LoVo (cell line): ENCODE measurements around the gene TMUB1.

Experiments used
- DNase-seq: peaks from one replicate; pipeline ENCODE4 v3.0.0-alpha.2; 2016; ENCODE audit warnings: low spot score

Gene TMUB1

DNA sequence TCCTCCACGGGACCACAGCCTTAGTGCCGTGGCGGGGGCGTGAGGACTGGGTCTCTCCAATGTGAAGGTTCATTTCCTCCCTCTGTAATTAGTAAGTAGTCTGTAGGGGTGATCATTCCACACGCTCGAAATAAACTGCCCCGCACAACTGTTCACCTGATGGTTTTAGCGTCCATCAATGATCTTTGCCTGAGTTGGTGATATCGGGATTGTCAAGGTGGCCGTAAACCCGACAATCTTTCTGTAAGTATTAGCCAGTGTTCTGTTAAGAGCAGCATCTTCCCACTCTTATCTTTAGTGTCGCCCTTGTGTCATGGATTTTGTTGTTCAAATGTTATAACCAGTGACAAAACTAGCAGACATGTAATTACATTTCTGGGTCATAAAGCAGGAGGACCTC, 20.7 kb upstream of the TMUB1 start:
- DNase-seq, result no peak

DNA sequence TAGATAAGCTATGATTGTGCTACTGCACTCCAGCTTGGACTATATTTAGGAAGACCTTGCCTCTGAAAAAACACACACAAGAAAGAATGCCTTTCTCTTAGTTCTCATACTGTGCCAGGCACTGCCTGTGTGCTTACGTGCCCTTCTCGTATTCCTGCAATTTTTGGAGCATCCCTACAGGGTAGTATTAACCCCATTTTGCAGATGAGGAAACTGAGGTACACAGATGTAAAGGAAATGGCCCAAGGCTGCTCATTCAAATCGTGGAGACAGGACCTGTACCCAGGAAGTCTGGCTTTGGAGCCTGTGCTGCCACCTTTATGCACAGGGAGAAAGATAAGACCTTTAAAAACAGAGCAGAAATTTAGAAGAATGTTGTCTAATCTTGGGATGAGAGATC, 19.7 kb upstream of the TMUB1 start:
- DNase-seq, result no peak

DNA sequence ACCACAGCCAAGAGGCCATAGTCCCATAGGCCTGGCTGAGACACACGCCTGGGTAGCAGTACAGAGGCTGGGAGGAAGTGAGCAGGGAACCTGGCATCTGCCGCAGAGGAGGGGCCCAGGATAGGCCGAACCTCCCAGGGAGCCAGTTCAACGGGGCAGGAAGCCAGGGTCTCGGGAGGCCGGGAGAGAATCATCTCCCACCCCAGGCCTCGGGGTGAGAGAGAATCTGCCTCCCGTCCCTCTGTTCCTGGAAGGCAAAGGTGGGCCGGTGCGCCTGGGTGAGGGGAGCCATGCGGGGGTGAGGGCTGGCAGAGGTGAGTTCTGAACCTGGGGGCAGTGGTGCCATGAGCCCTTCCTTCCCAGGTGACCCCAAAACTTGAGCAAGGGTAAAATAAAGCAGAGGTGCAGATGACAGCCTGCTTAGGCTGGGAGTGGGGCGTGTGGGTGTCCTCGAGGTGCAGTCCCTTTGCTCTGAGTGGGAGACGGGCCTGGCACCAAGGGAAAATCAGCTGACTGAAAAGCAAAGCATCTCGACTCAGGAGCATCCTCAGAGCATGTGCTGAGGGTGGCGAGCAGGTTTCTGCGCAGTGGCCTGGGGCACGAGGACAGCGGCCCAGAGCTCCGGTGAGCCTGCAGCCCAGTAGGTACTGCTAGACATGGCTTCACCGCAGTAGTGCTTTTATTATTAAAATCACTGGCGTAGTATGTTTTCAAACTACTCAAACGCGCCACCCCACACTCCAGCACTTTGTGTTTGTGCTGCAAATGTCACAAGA, 18.5 kb upstream of the TMUB1 start:
- no peak for DNase-seq

DNA sequence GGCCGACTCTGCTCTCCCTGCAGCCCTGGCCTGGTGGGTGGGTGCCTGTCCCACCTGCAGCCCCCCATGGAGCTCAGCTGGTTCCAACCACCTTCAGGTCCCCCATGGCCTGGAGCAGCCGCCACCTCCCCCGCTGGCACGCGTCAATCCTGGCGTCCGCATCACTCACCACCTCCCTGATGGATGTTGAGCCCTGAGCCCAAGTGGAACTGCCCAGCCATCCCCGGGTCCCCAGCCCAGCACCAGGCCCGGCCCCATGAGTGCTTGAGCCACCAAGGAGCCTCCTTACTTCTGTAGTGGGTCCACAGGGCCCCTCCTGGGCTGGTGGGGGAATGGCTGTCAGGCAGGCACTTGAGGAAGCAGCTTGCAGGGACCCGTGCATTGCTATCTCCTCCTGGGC, 17.6 kb upstream of the TMUB1 start:
- no peak for DNase-seq

DNA sequence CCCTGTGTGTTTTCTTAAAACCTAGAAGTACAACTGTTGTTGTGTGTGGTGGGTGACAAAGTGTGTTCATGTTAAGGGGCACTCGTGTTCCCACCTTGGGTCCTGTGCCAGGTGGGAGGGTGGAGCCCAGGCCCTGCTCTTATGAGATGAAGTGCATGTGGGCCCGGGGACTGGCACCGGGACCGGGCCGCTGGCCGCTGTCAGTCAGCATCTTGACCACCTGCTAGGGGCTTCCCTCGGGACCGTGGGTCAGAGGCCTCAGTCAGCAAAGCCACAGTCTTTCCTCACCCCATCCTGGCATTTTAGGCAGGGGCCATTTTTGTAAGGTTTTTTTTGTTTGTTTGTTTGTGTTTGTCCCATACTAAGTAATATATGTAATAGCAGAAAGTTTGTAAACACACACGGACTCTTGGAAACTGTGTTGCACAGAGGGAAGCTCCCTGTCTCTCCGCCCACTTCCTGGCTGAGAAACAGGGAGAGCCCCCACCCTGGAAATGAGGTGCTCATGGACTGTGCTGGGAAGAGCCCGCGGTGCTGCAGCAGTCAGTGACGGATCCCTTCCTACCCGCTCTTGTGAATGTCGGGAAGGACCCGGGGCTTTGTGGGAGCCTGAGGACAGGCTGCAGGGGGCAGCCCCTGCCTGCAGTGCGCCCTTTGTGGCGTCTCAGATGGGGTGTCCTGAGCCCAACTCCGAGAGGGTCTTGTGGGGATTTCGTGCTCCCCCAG, 16.4 kb upstream of the TMUB1 start:
- DNase-seq, result no peak

DNA sequence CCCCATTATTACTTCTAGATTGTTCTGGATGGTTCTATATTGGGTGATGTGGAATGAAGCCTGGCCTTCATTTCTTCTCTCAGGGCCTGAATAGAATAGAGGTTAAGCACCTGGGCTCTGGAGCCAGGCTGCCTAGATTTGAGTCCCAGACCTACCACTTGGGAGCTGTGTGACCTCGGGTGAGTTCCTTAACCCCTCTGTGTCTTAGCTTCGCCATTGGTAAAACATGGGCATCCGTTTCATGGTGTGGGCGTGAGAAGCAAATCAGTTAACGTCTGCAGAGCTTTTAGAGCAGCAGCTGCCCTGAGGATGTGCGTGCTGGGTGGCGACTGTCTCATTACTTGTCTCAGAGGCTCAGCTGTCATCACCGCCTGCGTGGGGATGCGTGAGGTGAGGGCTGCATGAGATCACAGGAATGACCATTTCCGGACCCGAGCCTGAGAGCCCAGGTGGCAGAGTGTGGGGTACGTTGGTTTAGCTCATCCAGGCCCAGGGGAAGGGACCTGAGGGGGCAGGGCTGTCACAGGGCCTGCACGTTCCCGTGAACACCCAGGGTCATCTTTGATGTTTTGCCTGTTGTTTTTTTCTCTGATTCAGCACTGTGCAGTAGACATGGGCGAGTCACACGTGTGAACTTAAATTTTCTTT, 12.7 kb upstream of the TMUB1 start:
- DNase-seq, result no peak

DNA sequence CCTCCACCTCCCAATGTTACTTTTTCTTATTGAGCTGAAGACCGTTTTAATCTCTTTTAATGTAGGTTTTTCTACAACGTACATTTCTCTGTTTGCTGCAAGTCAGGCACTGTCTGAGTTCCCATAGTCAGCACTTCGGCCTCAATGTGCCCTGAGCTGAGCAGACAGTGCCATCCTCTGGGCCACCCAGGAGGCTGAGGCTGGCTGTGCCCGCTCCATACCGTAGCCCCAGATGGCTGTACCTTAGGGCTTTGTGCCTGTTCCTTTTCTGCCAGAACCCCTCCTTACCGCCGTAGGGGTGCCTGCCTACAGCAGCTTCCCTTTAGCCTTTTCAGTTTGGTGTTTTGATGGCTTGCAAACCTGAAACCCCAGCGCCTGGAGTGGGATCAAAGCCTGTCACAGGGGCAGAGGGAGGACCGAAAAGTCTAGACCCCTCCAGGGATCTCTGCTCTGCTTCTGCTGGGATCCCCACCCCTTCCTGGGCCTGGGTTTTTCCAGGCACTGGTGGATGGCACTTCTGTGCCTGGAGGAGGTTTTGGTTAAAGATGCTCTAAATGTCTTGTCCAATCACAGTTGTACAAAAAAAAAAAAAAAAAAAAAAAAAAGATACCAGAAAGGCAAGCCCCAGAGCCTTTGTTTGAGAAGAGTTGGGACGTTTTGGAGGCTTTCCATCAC, 12.0 kb upstream of the TMUB1 start:
- no peak for DNase-seq

DNA sequence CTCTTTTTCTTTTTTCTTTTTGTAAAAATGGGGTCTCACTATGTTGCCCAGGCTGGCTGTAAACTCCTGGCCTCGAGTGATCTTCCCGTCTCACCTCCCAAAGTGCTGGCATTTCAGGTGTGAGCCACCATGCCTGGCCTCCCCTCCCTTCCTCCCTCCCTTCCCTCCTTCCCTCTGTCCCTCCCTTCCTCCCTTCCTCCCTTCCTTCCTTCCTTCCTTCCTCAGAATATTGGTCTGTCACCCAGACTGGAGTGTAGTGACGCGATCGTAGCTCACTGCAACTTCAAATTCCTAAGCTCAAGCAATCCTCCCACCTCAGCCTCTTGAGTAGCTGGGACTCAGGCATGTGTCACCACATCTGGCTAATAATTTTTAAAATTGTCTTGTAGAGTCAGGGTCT, 11.4 kb upstream of the TMUB1 start:
- DNase-seq, result no peak

DNA sequence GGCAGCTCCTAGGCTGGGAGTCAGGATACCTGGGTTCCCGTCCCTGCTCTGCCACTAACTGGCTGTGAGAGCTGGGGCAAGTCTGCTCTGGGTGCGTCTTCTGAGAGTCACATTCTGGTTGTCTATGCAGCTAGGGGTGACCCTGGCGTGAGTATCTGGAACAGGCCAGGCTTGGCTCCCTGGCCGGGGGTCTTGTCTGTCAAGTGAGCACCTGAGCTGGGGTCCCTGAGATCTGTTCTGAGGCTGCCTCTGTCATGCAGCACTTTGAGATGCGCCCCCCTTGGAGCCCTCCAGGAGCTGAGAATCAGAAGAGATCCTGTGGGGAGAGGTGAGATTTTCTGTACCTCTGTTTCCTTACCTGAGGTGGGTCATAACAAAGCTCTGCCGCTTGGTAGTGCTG, 10.5 kb upstream of the TMUB1 start:
- DNase-seq, result no peak

DNA sequence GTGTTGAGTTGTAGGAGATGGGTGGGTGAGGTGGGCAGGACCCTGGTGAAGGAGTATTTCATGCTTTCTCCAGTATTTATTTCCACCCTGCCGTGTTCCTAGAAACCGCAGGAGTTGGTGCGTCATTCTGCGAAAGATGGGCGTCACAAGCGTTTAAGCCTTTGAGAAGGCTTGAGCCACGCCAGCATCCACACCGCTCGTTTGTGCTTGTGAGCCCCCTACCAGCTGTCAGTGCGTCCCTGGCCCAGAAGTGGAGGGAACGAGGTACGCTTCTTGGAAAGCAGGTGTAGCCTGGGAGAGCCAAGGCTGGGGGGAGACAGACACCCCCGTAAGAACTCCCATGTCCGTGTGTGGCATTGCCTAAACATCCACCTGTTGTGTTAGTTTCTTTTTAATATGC, 8.7 kb upstream of the TMUB1 start:
- DNase-seq, result no peak

DNA sequence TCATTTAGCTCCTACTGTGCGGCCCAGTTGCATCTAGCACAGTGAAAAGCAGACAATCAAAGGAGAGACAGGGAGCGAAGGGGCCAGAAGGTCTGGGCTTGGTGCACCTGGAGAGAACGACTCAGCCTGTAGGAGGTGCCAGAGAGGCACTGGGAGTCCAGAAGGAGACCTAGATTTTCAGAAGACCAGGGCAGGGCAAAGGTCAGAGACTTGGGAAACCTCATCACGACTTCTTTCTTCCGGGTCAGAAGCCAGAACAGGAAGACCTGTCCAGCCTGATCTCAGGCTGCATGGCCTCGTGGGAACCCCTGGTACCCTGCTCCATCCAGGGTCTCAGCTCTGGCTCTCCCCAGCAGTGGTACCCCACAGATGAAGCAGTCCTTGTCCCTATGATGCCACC, 8.1 kb upstream of the TMUB1 start:
- no peak for DNase-seq

DNA sequence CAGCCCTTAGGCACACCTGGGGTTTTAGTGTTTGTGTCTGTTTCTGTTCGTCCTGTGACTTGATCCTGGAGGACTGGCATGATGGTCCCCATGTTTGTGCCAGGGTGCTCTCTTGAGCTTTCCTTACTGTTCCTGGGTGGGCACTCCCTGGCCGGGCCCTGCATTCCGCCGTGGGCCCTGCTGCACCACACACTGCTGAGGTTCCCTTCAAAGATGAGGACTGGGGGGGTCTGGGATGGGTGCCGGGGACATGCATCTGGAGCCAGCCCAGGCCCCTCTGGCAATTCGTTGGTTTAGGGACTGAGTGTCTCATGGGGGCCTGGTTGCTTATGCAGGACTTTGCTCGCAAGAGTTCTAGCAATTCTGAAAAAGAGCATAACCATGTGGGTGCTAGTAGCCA, 7.7 kb upstream of the TMUB1 start:
- no peak for DNase-seq

DNA sequence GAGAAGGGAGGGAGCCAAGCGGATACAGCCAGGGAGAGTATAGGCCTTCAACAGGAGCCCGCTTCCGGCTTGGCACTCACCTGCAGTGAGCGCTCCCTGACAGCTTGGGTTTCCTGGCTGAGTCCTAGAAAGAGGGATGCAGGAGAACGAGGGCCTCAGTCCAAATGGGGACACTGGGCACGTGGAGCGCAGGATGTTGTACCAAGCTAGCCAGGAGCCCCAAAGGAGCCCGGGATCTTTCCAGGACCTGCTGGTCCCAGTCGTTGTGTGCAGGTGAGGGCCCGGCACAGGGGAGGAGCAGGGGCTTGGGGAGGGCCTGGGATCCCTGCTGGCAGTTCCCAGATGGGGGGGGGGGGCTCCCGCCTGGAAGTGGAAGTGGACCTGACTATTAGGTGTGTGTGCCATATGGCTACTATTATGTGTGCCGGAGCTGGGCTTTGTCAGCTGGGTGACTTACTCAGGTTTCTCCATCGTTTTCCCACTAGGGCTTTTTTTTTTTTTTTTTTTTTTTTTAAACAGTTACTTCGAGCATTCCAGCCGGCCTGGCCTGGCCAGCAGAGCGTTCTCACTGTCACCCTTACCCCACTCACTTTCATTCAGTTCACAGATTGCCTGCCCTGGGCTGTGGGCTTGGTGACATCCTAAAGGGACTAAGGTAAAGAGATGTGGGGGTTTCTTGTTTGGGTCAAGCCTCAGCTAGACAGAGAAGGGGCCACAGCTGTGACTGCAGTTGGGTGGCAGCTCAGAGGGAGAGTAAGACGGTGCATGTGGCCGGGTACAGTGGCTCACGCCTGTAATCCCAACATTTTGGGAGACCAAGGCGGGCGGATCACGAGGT, 6.8 kb upstream of the TMUB1 start:
- no peak for DNase-seq

DNA sequence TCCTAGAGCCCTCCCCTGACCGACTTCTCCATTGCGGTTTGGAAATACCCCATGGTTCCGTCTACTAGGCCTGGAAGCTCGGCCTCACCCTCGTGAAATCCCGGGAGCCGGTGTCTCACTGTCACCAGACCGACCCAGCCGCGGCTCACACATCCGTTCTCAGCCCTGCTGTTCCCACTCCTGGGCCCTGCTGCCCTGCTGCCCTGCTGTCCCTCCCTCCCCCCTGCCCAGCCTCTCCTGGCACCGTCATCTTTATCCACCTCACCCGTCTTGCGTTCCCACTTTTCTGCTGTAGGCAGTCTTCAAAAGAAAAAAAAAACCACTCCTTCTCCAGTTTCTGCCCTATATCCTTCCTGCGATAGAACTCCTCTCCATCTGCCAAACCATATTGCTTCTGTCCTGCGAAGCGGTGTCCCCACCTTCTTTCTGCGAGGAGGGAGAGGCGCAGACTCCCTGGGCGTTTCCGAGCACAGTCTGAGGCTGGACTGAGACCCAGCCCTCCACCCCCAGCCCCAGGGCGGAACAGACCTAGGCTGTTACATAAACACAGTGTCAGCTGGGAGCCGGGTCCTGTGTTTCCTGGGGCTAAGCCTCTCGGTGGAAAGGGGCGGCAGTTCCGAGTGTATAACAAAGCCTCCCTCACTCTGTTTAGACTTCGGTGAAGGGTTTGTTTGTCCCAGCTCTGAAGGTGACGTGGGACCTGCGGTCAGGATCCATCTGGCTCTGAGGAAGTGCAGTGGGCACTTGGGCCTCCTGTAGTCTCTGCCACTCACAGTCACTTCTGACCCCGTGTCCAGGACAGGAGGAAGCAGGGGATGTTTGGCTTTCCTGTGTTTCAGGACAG, 5.8 kb upstream of the TMUB1 start:
- DNase-seq, result no peak

DNA sequence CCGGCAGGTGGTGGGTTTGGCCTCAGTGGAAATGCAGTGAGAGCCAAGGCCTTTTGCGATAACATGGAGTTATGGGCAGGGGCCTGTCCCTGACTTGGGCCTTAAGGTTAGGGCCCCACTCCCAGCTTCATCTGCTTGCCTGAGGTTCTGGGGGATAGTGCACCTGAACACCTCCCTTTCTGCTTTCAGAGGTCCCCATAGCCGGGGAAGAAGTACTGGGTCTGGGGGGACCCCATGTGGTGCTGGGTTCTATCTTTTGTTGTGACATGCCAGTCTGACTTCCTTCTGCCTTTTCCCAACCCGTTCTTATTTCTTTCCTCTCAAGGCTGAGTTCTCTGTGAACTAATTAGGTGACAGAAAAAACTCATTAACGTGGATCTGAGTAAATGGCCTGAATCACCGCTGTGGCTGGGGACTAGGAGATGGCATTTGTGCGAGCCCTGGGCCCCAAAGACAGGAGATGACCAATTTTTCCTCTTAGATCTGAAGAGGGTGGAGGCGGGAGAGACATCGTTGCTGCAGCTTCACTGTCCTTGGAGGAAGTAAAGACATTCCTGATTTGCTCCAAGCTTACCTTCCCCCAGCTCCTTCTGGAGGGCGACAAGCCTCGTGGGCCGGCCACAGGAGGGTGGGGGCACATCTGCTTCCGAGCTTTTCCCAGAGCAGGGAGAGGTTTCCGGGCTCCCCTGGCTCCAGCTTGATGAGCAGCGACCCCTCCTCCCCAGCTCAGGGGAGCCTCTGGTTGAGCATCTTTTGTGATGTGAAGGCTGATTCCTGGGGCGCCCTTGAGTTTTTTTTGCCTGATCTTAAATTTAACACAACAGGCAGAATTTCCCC, 4.9 kb upstream of the TMUB1 start:
- DNase-seq, result no peak

DNA sequence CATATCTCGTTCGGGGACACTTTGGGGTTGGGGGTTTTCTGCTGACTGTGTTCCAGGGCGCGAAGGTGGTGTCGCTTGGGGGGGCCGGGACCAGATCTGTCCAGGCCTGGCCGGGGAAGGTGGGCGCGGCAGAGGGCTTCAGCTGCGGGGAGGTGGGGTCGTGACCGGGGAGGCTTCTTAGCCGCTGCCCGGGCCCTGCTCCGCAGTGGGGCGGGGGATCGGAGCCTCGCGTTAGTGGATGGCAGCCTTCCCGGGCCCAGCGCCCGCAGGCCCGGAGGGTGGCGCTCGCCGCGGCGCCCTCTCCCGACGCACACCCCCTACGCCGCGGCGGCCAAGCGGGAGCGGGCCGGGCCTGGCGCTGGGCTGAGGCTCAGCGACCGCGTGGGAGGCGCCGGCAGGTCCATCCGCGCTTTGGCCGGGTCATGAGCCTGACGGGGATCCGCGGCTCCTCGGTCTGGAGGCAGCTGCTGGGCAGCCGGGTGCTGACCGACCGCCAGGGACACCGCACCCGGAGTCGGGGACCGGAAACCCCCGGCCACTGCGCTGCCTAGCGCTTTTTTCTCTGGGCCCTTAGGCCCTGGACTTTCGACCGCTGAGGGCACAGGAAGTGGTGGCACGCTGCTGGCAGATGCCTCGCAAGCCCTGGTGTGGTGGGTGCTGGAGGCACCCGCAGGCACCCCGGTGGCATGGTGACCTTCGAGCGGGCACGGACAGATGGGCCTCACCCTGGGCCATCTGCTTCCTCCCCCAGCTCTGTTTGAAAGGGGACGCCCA, 4.1 kb upstream of the TMUB1 start:
- DNase-seq, result peak; percentile 57

DNA sequence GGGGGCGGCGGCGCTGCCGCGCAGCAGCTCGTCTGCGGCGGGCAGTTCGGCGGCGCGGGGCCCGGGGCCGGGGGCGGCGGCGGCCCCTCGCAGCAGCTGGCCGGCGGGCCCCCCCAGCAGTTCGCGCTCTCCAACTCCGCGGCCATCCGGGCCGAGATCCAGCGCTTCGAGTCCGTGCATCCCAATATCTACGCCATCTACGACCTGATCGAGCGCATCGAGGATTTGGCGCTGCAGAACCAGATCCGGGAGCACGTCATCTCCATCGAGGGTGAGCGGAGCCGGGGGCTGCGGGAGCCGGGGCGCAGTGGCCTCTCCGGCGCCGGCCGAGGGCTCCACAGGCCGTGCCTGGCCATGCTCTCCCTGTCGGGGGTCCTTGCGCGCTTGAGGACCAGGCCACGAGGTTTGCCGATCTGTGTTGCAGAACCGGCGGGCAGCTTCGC, 3.5 kb upstream of the TMUB1 start:
- DNase-seq, result no peak

DNA sequence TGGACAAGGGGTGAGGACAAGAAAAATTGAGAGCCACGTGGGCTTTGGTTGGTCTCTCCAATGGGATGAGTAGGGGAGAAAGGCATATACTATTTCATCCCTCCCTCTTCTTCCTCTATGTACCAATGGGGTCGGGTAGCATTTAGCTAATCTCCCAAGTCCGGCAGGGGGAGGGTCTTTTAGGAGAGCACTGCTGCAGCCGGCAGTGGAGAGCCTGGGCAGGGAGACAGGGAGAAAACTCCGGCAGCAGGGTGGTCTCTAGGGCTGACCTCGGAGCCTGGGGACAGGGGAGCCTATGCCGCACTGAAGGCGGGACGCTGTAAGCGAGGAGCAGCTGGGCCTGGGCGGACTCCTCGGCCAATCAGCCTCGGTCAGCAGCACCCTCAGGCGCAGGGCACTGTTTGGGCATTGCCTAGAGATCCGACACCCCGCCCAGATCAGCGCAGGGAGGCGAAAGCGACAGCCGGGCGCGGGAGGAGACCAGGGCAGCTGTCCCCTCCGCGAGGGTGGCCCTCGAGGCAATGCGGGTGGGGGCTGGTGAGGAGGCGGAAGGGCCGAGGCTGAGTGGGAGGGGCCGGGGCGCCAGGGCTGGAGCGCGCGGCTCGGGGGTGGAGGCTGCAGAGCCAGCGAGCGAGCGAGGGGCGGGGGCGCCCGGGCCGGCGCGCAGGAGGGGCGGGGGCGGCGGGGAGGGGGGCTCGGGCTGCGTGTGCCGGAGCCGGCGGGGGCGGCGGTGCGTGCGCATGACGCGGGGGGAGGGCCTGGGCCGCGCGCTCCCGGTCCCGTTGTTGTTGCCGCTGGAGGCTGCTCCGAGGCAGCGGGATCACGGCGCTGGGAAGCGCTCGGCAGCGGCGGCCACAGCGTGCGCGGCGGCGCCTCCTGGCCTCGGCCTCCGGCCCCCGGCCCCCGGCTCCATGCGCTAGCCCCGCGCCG, 2.7 kb upstream of the TMUB1 start, which contains the start of gene AGAP3:
Gene AGAP3, plus strand, starts transcription at position 785 of the 930 bp plus-strand sequence. CDS start 267 bp downstream, outside the sequence.
- DNase-seq, result peak; percentile 86
